A673 (cell line): ENCODE results near the gene ZNF365. TPM values are rescaled to one million over a fixed set of nuclear protein-coding genes. Genes with fewer than 3 reads are reported as not detected.
"Not testable (repeated sequence)": the region's sequence is repeated elsewhere in the genome, so short reads cannot be mapped to it uniquely, and the experiment has no call there.

Source experiments
- BruUV-seq: library from RNA; stranded (reverse); fragments of 400-500 nt; replicated peaks from 2 replicates; lab custom pipeline; 2021; lab: Mats Ljungman, UMichigan
- CTCF ChIA-PET: fragments of 300-600 bp; sonication (Branson Sonifier 250); formaldehyde crosslinking; loops from one replicate; lab custom pipeline; 2022; ENCODE audit warnings: antibody characterized with exemption; lab: Charles Lee
- POLR2A ChIA-PET: fragments of 300-600 bp; sonication (Branson Sonifier 250); formaldehyde crosslinking; loops from one replicate; lab custom pipeline; 2022; ENCODE audit warnings: antibody characterized with exemption; ENCODE audit not compliant: low non-redundant PET; lab: Charles Lee
- DNase-seq: peaks from one replicate; pipeline ENCODE4 v3.0.0-alpha.2; 2015; ENCODE audit warnings: low spot score
- H3K27ac ChIP-seq: fragments of 200-600 bp; sonication (generic); 2 replicates; pipeline ENCODE4 v1.5.1; 2016; ENCODE audit warnings: mixed run types, low read depth, mild to moderate bottlenecking, mixed read lengths, antibody characterized with exemption, low read length; ENCODE audit not compliant: poor library complexity, severe bottlenecking
- H3K27me3 ChIP-seq: fragments of 200-600 bp; sonication (generic); replicated peaks from 2 replicates; pipeline ENCODE4 v1.6.1; 2017; ENCODE audit warnings: mixed run types, low read depth, mild to moderate bottlenecking, mixed read lengths, antibody characterized with exemption, low read length; ENCODE audit not compliant: insufficient read depth, poor library complexity
- H3K36me3 ChIP-seq: fragments of 200-600 bp; sonication (generic); 2 replicates; pipeline ENCODE4 v1.6.1; 2016; ENCODE audit warnings: mixed run types, mild to moderate bottlenecking, mixed read lengths, antibody characterized with exemption, low read length; ENCODE audit not compliant: insufficient read depth, poor library complexity, severe bottlenecking
- H3K4me1 ChIP-seq: fragments of 200-600 bp; sonication (generic); 2 replicates; pipeline ENCODE4 v1.6.1; 2017; ENCODE audit warnings: mixed run types, mild to moderate bottlenecking, mixed read lengths, antibody characterized with exemption, low read length; ENCODE audit not compliant: insufficient read depth, poor library complexity, severe bottlenecking
- H3K4me3 ChIP-seq: fragments of 200-600 bp; sonication (generic); 2 replicates; pipeline ENCODE4 v1.5.1; 2016; ENCODE audit warnings: low read depth, mixed run types, mild to moderate bottlenecking, mixed read lengths, low read length; ENCODE audit not compliant: poor library complexity, severe bottlenecking
- H3K9me3 ChIP-seq: fragments of 200-600 bp; sonication (generic); 2 replicates; pipeline ENCODE4 v1.6.1; 2016; ENCODE audit warnings: mixed run types, low read depth, mild to moderate bottlenecking, mixed read lengths, antibody characterized with exemption, low read length; ENCODE audit not compliant: poor library complexity, severe bottlenecking
- EZH2 ChIP-seq: fragments of 200-600 bp; sonication (generic); IDR thresholded peaks from 2 replicates; pipeline ENCODE4 v1.6.1; 2017; ENCODE audit warnings: borderline replicate concordance, low read depth, mild to moderate bottlenecking, mixed read lengths, antibody characterized with exemption, low read length; ENCODE audit not compliant: poor library complexity, severe bottlenecking
- intact Hi-C: fragments of 100-400 bp; cut with micrococcal nuclease; formaldehyde crosslinking; loops from one replicate; pipeline ENCODE4 v1.10.0; 2022; ENCODE audit not compliant: unreplicated experiment
- total RNA-seq: library from RNA; stranded (reverse); gene quantifications from 2 replicates; pipeline ENCODE4 v1.2.3, GENCODE V29; 2021
- TF ChIP-seq, protein P1 (sequence below): fragments of 300-800, 200-600 bp; sonication (generic); conservative IDR thresholded peaks from 2 replicates; pipeline ENCODE4 v1.5.1; 2017; ENCODE audit warnings: low read depth, mild to moderate bottlenecking, antibody characterized with exemption, low read length, moderate library complexity, mixed read lengths

Gene ZNF365
- total RNA-seq, 1 experiment from 2014 or later: 0.56 TPM

DNA sequence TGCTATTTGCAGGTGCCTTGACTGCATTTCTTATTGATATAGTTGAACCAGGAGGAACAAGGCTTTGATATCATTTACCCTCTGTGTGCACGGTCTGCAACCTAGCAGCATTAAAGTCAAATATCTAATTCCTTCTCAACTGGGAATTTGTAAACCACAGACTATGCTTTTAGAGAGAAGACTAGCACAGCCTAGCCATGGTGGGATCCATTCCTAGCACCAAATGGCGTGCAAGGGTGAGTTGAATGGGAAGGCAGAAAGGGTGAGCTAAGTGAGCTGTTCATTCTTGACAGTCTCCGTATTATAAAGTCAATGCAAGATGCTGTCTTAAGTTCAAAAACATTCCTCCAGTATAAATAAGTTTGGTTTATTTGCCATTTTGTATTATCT lies 2.9 kb downstream of the ZNF365 start:
- Histone ChIP-seq H3K36me3 (no peaks in the 10 kb centered on the region), H3K27me3 (no peaks in the 10 kb centered on the region), H3K4me1 (no peaks in the 10 kb centered on the region), H3K27ac (no peak overlapping the region), H3K4me3 (no peak overlapping the region), H3K9me3 (no peaks in the 10 kb centered on the region)
- DNase-seq: no peak
- ChIA-PET POLR2A (no interaction called here), CTCF (no interaction called here)
- intact Hi-C loops: no loop called here
- no peak for TF ChIP-seq EZH2
- TF ChIP-seq, protein P1, sequence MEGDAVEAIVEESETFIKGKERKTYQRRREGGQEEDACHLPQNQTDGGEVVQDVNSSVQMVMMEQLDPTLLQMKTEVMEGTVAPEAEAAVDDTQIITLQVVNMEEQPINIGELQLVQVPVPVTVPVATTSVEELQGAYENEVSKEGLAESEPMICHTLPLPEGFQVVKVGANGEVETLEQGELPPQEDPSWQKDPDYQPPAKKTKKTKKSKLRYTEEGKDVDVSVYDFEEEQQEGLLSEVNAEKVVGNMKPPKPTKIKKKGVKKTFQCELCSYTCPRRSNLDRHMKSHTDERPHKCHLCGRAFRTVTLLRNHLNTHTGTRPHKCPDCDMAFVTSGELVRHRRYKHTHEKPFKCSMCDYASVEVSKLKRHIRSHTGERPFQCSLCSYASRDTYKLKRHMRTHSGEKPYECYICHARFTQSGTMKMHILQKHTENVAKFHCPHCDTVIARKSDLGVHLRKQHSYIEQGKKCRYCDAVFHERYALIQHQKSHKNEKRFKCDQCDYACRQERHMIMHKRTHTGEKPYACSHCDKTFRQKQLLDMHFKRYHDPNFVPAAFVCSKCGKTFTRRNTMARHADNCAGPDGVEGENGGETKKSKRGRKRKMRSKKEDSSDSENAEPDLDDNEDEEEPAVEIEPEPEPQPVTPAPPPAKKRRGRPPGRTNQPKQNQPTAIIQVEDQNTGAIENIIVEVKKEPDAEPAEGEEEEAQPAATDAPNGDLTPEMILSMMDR: no peak
- BruUV-seq: no TSS peak

DNA sequence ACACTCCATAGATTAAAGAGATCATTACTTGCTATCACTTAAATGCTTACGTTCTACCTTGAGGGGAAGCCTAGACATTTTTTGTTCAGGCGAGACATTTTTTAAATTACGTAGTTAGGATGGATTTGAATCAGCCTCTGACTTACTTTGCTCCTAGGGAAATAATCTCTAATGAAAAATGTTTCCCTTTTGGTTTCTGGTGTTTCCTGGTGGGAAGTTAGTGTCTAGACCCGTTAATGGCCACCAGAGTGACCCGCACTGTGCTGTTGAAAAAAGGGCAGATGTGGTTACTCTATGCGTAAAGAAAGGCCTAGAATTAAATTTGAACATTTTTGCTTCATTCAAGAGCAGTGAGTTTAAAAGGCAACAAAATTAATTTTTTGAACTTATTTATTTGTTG lies 3.8 kb downstream of the ZNF365 start:
- Histone ChIP-seq H3K4me1 (no peaks in the 10 kb centered on the region), H3K36me3 (no peaks in the 10 kb centered on the region), H3K27me3 (no peaks in the 10 kb centered on the region), H3K27ac (no peak overlapping the region), H3K4me3 (no peak overlapping the region), H3K9me3 (no peaks in the 10 kb centered on the region)
- DNase-seq: no peak
- CTCF ChIA-PET: no interaction called here
- BruUV-seq: no TSS peak
- intact Hi-C loops: no loop called here
- TF ChIP-seq EZH2: no peak
- TF ChIP-seq, protein P1: no peak
- POLR2A ChIA-PET: no interaction called here

DNA sequence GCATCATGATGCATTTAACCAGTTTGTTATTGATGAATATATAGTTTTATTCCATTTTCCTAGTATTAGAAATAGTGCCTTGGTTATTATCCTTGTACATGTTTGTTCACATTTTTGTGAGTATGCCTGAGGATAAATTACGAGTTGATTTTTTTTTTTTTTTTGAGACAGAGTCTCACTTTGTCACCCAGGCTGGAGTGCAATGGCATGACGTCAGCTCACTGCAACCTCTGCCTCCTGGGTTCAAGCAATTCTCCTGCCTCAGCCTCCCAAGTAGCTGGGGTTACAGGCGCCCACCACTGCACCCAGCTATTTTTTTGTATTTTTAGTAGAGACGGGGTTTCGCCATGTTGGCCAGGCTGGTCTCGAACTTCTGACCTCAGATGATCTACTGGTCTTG lies 4.7 kb downstream of the ZNF365 start:
- not testable (repeated sequence) for BruUV-seq

GRCh38 chr10:62379394-62379793 lies 5.2 kb downstream of the ZNF365 start:
- Histone ChIP-seq H3K9me3 (no peaks in the 10 kb centered on the region), H3K36me3 (no peaks in the 10 kb centered on the region), H3K4me3 (no peak overlapping the region), H3K27ac (no peak overlapping the region), H3K27me3 (no peaks in the 10 kb centered on the region), H3K4me1 (no peaks in the 10 kb centered on the region)
- CTCF ChIA-PET: no interaction called here
- DNase-seq: no peak
- POLR2A ChIA-PET: no interaction called here
- no TSS peak for BruUV-seq
- TF ChIP-seq, protein P1: no peak
- TF ChIP-seq EZH2: no peak
- intact Hi-C loops: no loop called here

More for the DNA sequence above, 4.7 kb downstream of the ZNF365 start:
- H3K27me3 ChIP-seq, CTCF ChIA-PET, H3K4me3 ChIP-seq, H3K27ac ChIP-seq, intact Hi-C loops, H3K9me3 ChIP-seq, H3K4me1 ChIP-seq, POLR2A ChIA-PET, DNase-seq, H3K36me3 ChIP-seq: not testable (repeated sequence)
